GM12878 (cell line): ENCODE data around the gene DMAC2. TPM values are rescaled to one million over a fixed set of nuclear protein-coding genes. Genes with fewer than 3 reads are reported as not detected.

Experiments
- ATAC-seq: fragments of 200-7000 bp; cut with Tn5 transposase; 3 replicates; pipeline ENCODE4 v1.9.1; 2020; ENCODE audit warnings: mild to moderate bottlenecking, moderate library complexity
- BruUV-seq: library from RNA; stranded (reverse); fragments of 400-500 nt; replicated peaks from 2 replicates; lab custom pipeline; 2021; lab: Mats Ljungman, UMichigan
- CTCF ChIA-PET: fragments of 300-600 bp; sonication (Branson Sonifier 250); formaldehyde crosslinking; extraction: SDS; loops from one replicate; lab custom pipeline; 2021; ENCODE audit warnings: inconsistent platforms; lab: Yijun Ruan, JAX
- POLR2A ChIA-PET: fragments of 350-600 bp; formaldehyde crosslinking; extraction: SDS; loops from one replicate; lab custom pipeline; 2021; ENCODE audit warnings: inconsistent platforms; lab: Charles Lee
- RAD21 ChIA-PET: fragments of 300-600 bp; sonication (Branson Sonifier 250); formaldehyde crosslinking; loops from one replicate; lab custom pipeline; 2023; ENCODE audit warnings: antibody characterized with exemption; ENCODE audit not compliant: unreplicated experiment; lab: Charles Lee
- SMC1A ChIA-PET: fragments of 300-600 bp; sonication (Branson Sonifier 250); formaldehyde crosslinking; loops from one replicate; lab custom pipeline; 2023; ENCODE audit not compliant: unreplicated experiment, uncharacterized antibody; lab: Charles Lee
- DNase-seq: peaks from one replicate; pipeline ENCODE4 v3.0.0-alpha.2; 2011; ENCODE audit warnings: low read depth, low spot score
- FAIRE-seq: peaks from 3 replicates; lab custom pipeline; 2011; peaks lifted over from hg19 to GRCh38; lab: Jason Lieb, UNC
- H2AFZ ChIP-seq: 2 replicates; pipeline ENCODE4 v1.6.0; 2011; ENCODE audit warnings: low read depth, low read length, control low read depth; ENCODE audit not compliant: control insufficient read depth
- H3K27ac ChIP-seq: 2 replicates; pipeline ENCODE4 v1.5.1; 2011; ENCODE audit warnings: control low read depth; ENCODE audit not compliant: control insufficient read depth, insufficient read depth
- H3K27me3 ChIP-seq, 2 experiments: replicated peaks in 1 of 2; 2 replicates each; pipeline versions ENCODE4 v1.6.0 to v1.6.1; 2011; ENCODE audit warnings: low read length in 1 of 2; ENCODE audit not compliant: control insufficient read depth in 2 of 2, insufficient read depth in 2 of 2
- H3K36me3 ChIP-seq, 2 experiments: 2 replicates each; pipeline ENCODE4 v1.5.1; 2011; ENCODE audit warnings: low read length in 1 of 2; ENCODE audit not compliant: control insufficient read depth in 2 of 2, insufficient read depth in 2 of 2
- H3K4me1 ChIP-seq: 2 replicates; pipeline ENCODE4 v1.6.1; 2011; ENCODE audit warnings: mild to moderate bottlenecking, low read length, moderate library complexity, mixed read lengths; ENCODE audit not compliant: control insufficient read depth, insufficient read depth
- H3K4me2 ChIP-seq: 2 replicates; pipeline ENCODE4 v1.6.0; 2011; ENCODE audit warnings: control low read depth; ENCODE audit not compliant: control insufficient read depth, insufficient read depth
- H3K4me3 ChIP-seq: fragments of 200-600 bp; sonication (generic); 2 replicates; pipeline ENCODE4 v1.5.1; 2016
- H3K79me2 ChIP-seq: 2 replicates; pipeline ENCODE4 v1.6.0; 2011; ENCODE audit warnings: low read length; ENCODE audit not compliant: control insufficient read depth, insufficient read depth
- H3K9ac ChIP-seq: 2 replicates; pipeline ENCODE4 v1.8.0; 2011; ENCODE audit warnings: low read length, control low read depth, mixed read lengths; ENCODE audit not compliant: control insufficient read depth, insufficient read depth
- H3K9me3 ChIP-seq: replicated peaks from 3 replicates; pipeline ENCODE4 v1.5.1; 2011; ENCODE audit warnings: mild to moderate bottlenecking, low read length; ENCODE audit not compliant: control insufficient read depth, insufficient read depth
- H4K20me1 ChIP-seq: 2 replicates; pipeline ENCODE4 v1.6.0; 2011; ENCODE audit not compliant: control insufficient read depth, insufficient read depth
- CBFB ChIP-seq: IDR thresholded peaks from 2 replicates; pipeline ENCODE4 v1.6.1; 2016; ENCODE audit warnings: antibody characterized with exemption, low read depth
- DPF2 ChIP-seq: fragments of 450-650 bp; IDR thresholded peaks from 2 replicates; pipeline ENCODE4 v1.6.1; 2017; ENCODE audit warnings: mild to moderate bottlenecking
- EZH2 ChIP-seq: IDR thresholded peaks from 2 replicates; pipeline ENCODE4 v1.6.1; 2012; ENCODE audit warnings: low read depth, mild to moderate bottlenecking, control low read depth, inconsistent platforms, low read length, borderline replicate concordance; ENCODE audit not compliant: control insufficient read depth
- LARP7 ChIP-seq: fragments of 450-650 bp; IDR thresholded peaks from 2 replicates; pipeline ENCODE4 v1.6.1; 2017; ENCODE audit warnings: mild to moderate bottlenecking
- MEF2A ChIP-seq: IDR thresholded peaks from 2 replicates; pipeline ENCODE4 v1.6.1; 2011; ENCODE audit warnings: low read depth, mild to moderate bottlenecking, low read length, moderate library complexity; ENCODE audit not compliant: insufficient read depth
- NFYA ChIP-seq: IDR thresholded peaks from 2 replicates; pipeline ENCODE4 v1.6.1; 2011; ENCODE audit warnings: low read depth, mild to moderate bottlenecking, low read length, improper control_type of control experiment, borderline replicate concordance
- NR2C1 ChIP-seq: fragments of 450-650 bp; IDR thresholded peaks from 2 replicates; pipeline ENCODE4 v1.6.1; 2017; ENCODE audit warnings: antibody characterized with exemption, mild to moderate bottlenecking, moderate library complexity
- POLR2AphosphoS2 ChIP-seq: IDR thresholded peaks from 2 replicates; pipeline ENCODE4 v1.6.1; 2011; ENCODE audit warnings: low read depth, mild to moderate bottlenecking, low read length, improper control_type of control experiment, moderate library complexity
- RBBP5 ChIP-seq: fragments of 200-600 bp; sonication (generic); conservative IDR thresholded peaks from 2 replicates; pipeline ENCODE4 v1.6.1; 2016
- RELA ChIP-seq: fragments of 450-650 bp; IDR thresholded peaks from 2 replicates; pipeline ENCODE4 v1.8.0; 2014; ENCODE audit warnings: borderline replicate concordance; ENCODE audit not compliant: partially characterized antibody
- STAT3 ChIP-seq: IDR thresholded peaks from 2 replicates; pipeline ENCODE4 v1.6.1; 2011; ENCODE audit warnings: low read depth, low read length, improper control_type of control experiment
- ZNF622 ChIP-seq: fragments of 450-650 bp; IDR thresholded peaks from 2 replicates; pipeline ENCODE4 v1.6.1; 2017; ENCODE audit warnings: mild to moderate bottlenecking, inconsistent platforms
- WGBS: methylation state at CpG from one replicate; pipeline ENCODE4 v1.1.6; 2016; ENCODE audit warnings: low lambda C conversion rate; ENCODE audit not compliant: insufficient replicate concordance, insufficient coverage; ENCODE audit errors: missing lambda C conversion rate; 5-methylcytosine and 5-hydroxymethylcytosine counted together
- in situ Hi-C: fragments of 300-500 bp; cut with MboI; formaldehyde crosslinking; loops from 9 replicates; pipeline ENCODE4 v1.14.3; 2018; ENCODE audit warnings: mixed read lengths
- intact Hi-C: fragments of 100-400 bp; cut with micrococcal nuclease; formaldehyde crosslinking; loops from one replicate; pipeline ENCODE4 v1.14.2; 2022; ENCODE audit not compliant: unreplicated experiment
- polyA plus RNA-seq, 11 experiments: library from polyadenylated mRNA; depleted of rRNA in 4 of 11; unstranded in 6 of 11; stranded (reverse) in 5 of 11; fragments of >200 nt; fragmentation: Nextera tagmentation in 4 of 11; fragmentation: Illumina TruSeq in 1 of 11; extraction: Ambion mirVana in 4 of 11; extraction: Trizol in 1 of 11; gene quantifications; 1 replicate in 1 of 11; 2 replicates in 10 of 11; pipeline versions ENCODE4 v1.2.1 to v1.2.3, GENCODE V29; 2011 to 2016; ENCODE audit warnings: inconsistent platforms in 2 of 11, missing spikeins in 2 of 11, low read depth in 1 of 11
- total RNA-seq, 4 experiments: library from RNA; depleted of rRNA in 3 of 4; stranded (reverse); fragments of >200 nt in 3 of 4; fragmentation: Illumina TruSeq in 1 of 4; extraction: Trizol in 1 of 4; gene quantifications; 2 replicates each; pipeline versions ENCODE4 v1.2.1 to v1.2.3, GENCODE V29; 2013 to 2021
- TF ChIP-seq, protein P1 (sequence below): fragments of 450-650 bp; IDR thresholded peaks from 2 replicates; pipeline ENCODE4 v1.6.1; 2017; ENCODE audit warnings: antibody characterized with exemption, mild to moderate bottlenecking, moderate library complexity

DMAC2 gene
- total and polyA plus RNA-seq, 10 of the 15 experiments (the other 5 are each of a cell fraction or from before 2014, with no cell fraction given), result 10.8 to 57.2 (median 42.7) TPM

DNA sequence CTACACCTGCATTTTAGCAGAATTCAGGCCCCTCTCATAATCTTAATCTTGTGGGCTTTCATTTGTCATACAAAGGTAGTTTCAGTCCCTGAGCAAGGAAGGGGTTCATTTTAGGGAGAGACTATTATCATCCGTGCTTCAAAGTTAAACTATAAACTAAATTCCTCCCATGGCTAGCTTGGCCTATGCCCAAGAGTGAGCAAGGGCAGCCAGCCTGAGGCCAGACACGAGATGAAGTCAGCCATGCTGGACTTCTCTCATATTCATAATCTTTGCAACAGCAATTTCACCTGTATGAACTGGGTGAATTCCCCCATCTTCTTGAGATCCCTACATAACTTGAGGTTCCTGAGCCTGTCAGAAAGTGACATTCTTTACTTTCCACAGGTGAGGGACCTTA, 16.2 kb upstream of the DMAC2 start:
- no peaks in the 10 kb centered on the region for H3K9me3 ChIP-seq
- no peak overlapping the region for H3K4me2 ChIP-seq
- intact Hi-C loops (no loop called here), in situ Hi-C loops (no loop called here)
- TF ChIP-seq LARP7 (no peak), NR2C1 (no peak), ZNF622 (no peak), EZH2 (no peak)
- FAIRE-seq, result no peak
- H3K9ac ChIP-seq, result no peak overlapping the region
- DNase-seq, result no peak
- no peak overlapping the region for H3K4me3 ChIP-seq
- BruUV-seq, result no TSS peak
- POLR2A ChIA-PET, result no interaction called here
- H2AFZ ChIP-seq, result no peak overlapping the region
- RAD21 ChIA-PET, result interaction anchor here (1.9 kb wide), 1 partner anchor 81 kb away, joined by 5 read pairs; no protein-coding TSS in a partner anchor
- no peak for ATAC-seq
- CTCF ChIA-PET, result interaction anchor here (1.2 to 2.6 kb wide), 10 partner anchors 8 to 142 kb away, joined by 3 to 27 read pairs (median 7); no protein-coding TSS in a partner anchor
- no peaks in the 10 kb centered on the region; a peak in 1 of 4 replicates for H3K27me3 ChIP-seq
- no peaks in the 10 kb centered on the region for H3K79me2 ChIP-seq
- WGBS, result 34% methylated on average over 2 of the region's 2 CpGs
- H3K36me3 ChIP-seq, result no peaks in the 10 kb centered on the region
- H4K20me1 ChIP-seq, result no peaks in the 10 kb centered on the region
- H3K4me1 ChIP-seq, result peaks cover 33% of the 10 kb centered on the region
- SMC1A ChIA-PET, result interaction anchor here (0.8 to 2.4 kb wide), 4 partner anchors 26 to 111 kb away, joined by 3 to 7 read pairs (median 6); no protein-coding TSS in a partner anchor
- no peak overlapping the region for H3K27ac ChIP-seq

DNA sequence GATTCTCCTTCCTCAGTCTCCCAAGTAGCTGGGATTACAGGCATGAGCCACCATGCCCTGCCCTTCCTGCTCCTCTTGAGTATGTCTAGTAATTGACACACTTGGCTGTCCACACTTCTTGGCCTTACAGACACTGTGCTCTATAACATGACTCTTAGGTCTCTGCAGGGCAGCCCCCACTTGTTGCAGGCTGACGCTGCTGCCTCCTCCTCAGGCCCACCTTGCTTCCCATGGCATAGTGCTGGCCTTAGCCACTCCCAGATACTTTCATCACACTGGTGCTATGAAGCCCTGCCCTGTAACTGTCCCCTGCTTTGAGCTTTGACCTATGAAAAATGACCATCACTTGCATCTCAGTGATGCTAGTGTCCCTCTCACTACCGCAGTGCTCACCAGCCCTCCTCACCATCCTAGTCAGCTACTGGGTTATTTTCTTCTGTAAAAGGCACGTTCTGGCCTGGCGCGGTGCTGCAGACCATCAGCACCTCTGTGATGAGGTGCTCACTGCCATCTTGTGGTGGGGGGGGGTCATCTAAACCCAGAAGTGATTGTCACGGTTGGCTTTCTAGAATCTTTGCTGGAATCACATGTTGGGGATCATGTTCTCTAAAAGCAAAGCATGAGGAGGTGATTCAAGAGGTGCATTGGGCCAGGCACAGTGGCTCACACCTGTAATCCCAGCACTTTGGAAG, 13.0 kb upstream of the DMAC2 start:
- POLR2A ChIA-PET, result interaction anchor here (0.6 kb wide), 1 partner anchor 11 kb away, joined by 3 read pairs; no protein-coding TSS in a partner anchor
- in situ Hi-C loops, result no loop called here
- TF ChIP-seq MEF2A (no peak), STAT3 (no peak), NFYA (no peak), DPF2 (no peak), CBFB (no peak), RELA (no peak), RBBP5 (no peak), POLR2AphosphoS2 (no peak)
- TF ChIP-seq, protein P1, sequence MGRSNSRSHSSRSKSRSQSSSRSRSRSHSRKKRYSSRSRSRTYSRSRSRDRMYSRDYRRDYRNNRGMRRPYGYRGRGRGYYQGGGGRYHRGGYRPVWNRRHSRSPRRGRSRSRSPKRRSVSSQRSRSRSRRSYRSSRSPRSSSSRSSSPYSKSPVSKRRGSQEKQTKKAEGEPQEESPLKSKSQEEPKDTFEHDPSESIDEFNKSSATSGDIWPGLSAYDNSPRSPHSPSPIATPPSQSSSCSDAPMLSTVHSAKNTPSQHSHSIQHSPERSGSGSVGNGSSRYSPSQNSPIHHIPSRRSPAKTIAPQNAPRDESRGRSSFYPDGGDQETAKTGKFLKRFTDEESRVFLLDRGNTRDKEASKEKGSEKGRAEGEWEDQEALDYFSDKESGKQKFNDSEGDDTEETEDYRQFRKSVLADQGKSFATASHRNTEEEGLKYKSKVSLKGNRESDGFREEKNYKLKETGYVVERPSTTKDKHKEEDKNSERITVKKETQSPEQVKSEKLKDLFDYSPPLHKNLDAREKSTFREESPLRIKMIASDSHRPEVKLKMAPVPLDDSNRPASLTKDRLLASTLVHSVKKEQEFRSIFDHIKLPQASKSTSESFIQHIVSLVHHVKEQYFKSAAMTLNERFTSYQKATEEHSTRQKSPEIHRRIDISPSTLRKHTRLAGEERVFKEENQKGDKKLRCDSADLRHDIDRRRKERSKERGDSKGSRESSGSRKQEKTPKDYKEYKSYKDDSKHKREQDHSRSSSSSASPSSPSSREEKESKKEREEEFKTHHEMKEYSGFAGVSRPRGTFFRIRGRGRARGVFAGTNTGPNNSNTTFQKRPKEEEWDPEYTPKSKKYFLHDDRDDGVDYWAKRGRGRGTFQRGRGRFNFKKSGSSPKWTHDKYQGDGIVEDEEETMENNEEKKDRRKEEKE, result no peak

More for the DNA sequence above, 13.0 kb upstream of the DMAC2 start:
- RAD21 ChIA-PET, result interaction anchor here (1.0 kb wide), 1 partner anchor 116 kb away, joined by 4 read pairs; no protein-coding TSS in a partner anchor
- Histone ChIP-seq H3K9me3 (no peaks in the 10 kb centered on the region), H3K4me3 (no peak overlapping the region), H2AFZ (no peak overlapping the region), H4K20me1 (no peaks in the 10 kb centered on the region), H3K4me2 (no peak overlapping the region), H3K9ac (no peak overlapping the region), H3K27ac (no peak overlapping the region), H3K27me3 (no peaks in the 10 kb centered on the region; a peak in 1 of 4 replicates), H3K79me2 (no peaks in the 10 kb centered on the region), H3K4me1 (peaks cover 29% of the 10 kb centered on the region), H3K36me3 (no peaks in the 10 kb centered on the region)
- intact Hi-C loops, result no loop called here
- BruUV-seq, result no TSS peak
- DNase-seq, result no peak
- CTCF ChIA-PET, result interaction anchor here (8.1 to 10.9 kb wide), 2 partner anchors 86 to 112 kb away, joined by 157 to 314 read pairs; no protein-coding TSS in a partner anchor
- WGBS, result 83% methylated on average over 6 of the region's 6 CpGs
- ATAC-seq, result no peak
- FAIRE-seq, result no peak
- SMC1A ChIA-PET, result interaction anchor here (2.2 kb wide), 1 partner anchor 89 kb away, joined by 6 read pairs; no protein-coding TSS in a partner anchor
